Suprapubic skin (tissue), 4 donors: Measurements from ENCODE around the gene SYNE1.

ENCODE experiments used
- EP300 ChIP-seq: sonication (generic); formaldehyde crosslinking; IDR thresholded peaks from one replicate; pipeline ENCODE4 v1.6.1; 2017; ENCODE audit warnings: antibody characterized with exemption
- POLR2A ChIP-seq, 2 donors: fragments of 450-650 bp; IDR thresholded peaks; one replicate each; pipeline ENCODE4 v1.6.1; 2017; ENCODE audit warnings: antibody characterized with exemption in 2 of 2, mild to moderate bottlenecking in 2 of 2, moderate library complexity in 2 of 2
- POLR2AphosphoS5 ChIP-seq, 3 donors: sonication (generic); formaldehyde crosslinking; IDR thresholded peaks; one replicate each; pipeline ENCODE4 v1.6.1; 2017; ENCODE audit warnings: antibody characterized with exemption in 3 of 3
- TF ChIP-seq, protein P1 (sequence below), 2 donors: fragments of 200-600 bp in 1 of 2; fragments of 450-650 bp in 1 of 2; sonication (generic) in 1 of 2; IDR thresholded peaks; one replicate each; pipeline ENCODE4 v1.5.1; 2016 to 2019; ENCODE audit warnings: antibody characterized with exemption in 2 of 2, mild to moderate bottlenecking in 1 of 2, moderate library complexity in 1 of 2

DNA sequence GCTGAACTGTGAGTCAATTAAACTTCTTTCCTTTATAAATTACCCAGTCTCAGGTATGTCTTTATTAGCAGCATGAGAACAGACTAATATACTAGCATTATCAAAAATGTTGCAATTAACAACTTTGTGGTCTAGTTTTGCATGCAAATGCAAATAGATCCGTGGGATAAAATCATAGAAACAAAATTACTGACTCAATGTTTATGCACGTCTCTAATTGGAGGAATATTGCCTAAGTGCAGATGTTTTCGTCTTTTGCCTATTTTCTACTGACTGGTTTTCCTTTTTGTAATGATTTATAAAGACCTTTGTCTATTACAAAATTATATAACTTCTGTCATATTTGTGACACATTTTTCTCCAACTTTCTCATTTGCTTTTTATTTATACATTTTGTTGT is 51.9 kb downstream of the SYNE1 start:
- TF ChIP-seq EP300: no peak
- TF ChIP-seq, protein P1, sequence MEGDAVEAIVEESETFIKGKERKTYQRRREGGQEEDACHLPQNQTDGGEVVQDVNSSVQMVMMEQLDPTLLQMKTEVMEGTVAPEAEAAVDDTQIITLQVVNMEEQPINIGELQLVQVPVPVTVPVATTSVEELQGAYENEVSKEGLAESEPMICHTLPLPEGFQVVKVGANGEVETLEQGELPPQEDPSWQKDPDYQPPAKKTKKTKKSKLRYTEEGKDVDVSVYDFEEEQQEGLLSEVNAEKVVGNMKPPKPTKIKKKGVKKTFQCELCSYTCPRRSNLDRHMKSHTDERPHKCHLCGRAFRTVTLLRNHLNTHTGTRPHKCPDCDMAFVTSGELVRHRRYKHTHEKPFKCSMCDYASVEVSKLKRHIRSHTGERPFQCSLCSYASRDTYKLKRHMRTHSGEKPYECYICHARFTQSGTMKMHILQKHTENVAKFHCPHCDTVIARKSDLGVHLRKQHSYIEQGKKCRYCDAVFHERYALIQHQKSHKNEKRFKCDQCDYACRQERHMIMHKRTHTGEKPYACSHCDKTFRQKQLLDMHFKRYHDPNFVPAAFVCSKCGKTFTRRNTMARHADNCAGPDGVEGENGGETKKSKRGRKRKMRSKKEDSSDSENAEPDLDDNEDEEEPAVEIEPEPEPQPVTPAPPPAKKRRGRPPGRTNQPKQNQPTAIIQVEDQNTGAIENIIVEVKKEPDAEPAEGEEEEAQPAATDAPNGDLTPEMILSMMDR (IDR thresholded peaks at IDR 0.05): no peak
- TF ChIP-seq POLR2A (IDR thresholded peaks at IDR 0.05): no peak
- no peak for TF ChIP-seq POLR2AphosphoS5 (IDR thresholded peaks at IDR 0.05)
